ENCODE results near the gene ABCA13.

ABCA13 gene

DNA sequence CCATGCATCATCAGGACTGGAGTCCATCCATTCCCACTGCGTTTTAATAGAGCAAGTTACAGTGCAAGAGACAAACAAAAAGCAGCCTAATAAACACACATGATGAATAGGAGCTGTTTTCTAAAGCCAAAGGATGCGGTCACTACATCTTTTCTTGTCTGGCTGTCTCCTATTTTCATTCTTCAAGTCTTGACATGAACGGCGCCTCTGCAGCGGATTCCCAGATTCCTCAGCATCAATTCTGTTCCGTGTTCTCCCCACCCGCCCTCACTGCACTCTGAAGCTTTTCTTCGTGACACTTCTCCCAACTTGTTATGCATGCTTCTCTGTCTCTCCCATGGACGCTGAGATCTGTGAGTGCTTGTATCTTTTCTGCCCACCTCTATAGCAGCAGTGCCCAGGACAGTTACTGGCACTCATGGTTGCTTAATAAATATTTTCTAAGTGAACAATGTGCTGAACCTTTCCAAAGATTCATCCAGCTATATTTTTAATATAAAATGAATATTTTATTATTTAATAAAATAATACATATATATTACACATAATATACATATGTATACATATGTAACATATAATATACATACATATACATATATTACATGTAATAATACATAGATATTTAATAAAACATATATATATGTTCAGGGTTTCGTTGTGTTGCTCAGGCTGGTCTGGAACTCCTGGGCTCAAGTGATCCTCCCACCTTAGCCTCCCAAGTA is 242.9 kb downstream of the ABCA13 start:
- Histone ChIP-seq H3K4me3 (no peak overlapping the region), H3K9me3 (ENCODE audit: low read depth, low read length) (no peaks in the 10 kb centered on the region), H3K27ac (no peak overlapping the region), H3K36me3 (ENCODE audit: insufficient read depth, low read length) (no peaks in the 10 kb centered on the region), H3K9ac (ENCODE audit: insufficient read length) (no peak overlapping the region)
- DNase-seq (ENCODE audit: low read depth, low spot score) = no peak
- TF ChIP-seq POLR2AphosphoS5 (IDR thresholded peaks at IDR 0.05; ENCODE audit: borderline replicate concordance, low read depth, low read length) (no peak), FOXP2 (optimal IDR thresholded peaks at IDR 0.05; ENCODE audit: control extremely low read depth, extremely low read length, insufficient read depth) (no peak), EZH2 (IDR thresholded peaks at IDR 0.05) (no peak)

DNA sequence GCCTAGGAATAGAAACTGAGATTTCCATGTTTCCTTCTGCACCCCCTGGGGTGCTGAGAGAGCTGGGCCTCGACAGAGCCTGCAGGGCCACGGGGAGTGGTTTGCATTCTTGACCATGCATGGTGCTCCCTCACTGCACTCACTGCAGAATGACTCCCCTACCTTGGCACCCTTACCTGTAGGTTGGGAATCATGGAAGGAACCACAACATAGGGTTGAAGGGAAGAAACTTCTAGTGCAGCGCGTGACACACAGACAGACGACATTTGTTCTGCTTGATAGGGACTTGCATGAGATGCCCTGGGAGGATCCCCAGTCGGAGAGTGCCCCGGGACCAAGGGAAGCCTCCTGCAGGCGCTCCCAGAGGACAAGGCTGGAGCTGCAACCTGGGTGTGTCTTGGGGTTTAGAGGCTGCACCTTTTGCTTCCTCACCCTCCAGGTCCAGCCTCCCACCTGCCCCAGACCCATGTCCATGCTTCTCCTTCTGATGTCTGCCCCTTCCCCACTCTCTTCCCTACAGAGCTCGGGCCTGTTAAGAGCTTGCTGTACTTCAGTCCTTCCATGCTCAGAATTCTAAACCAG is 245.2 kb downstream of the ABCA13 start:
- no peak overlapping the region for H3K9ac ChIP-seq (ENCODE audit: insufficient read length)
- no peak overlapping the region for H3K4me3 ChIP-seq
- H3K27ac ChIP-seq = no peak overlapping the region
- DNase-seq (ENCODE audit: low read depth, low spot score) = no peak
- H3K36me3 ChIP-seq (ENCODE audit: insufficient read depth, low read length) = no peaks in the 10 kb centered on the region
- TF ChIP-seq POLR2AphosphoS5 (IDR thresholded peaks at IDR 0.05; ENCODE audit: borderline replicate concordance, low read depth, low read length) = no peak
- TF ChIP-seq FOXP2 (optimal IDR thresholded peaks at IDR 0.05; ENCODE audit: control extremely low read depth, extremely low read length, insufficient read depth) = no peak
- TF ChIP-seq EZH2 (IDR thresholded peaks at IDR 0.05) = no peak
- no peaks in the 10 kb centered on the region for H3K9me3 ChIP-seq (ENCODE audit: low read depth, low read length)

DNA sequence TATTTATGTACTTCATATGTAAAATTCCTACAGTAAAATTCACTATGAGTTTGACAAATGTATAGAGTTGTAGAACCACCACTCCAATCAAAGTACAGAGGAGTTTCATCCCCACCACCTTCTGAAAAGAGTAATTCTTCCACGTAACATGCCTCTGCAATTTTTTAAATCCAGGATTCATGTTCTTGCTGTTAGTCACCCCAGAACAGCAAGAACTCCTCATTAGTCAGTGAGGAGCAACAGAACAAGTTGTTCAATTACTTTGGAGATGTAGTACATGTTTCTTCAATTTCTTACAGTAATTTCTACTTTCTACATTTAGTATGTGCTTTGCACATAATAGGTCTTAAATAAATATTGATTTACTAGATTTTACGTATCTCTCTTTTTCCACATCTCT is 248.1 kb downstream of the ABCA13 start:
- H3K9ac ChIP-seq (ENCODE audit: insufficient read length) = no peak overlapping the region
- H3K27ac ChIP-seq = no peak overlapping the region
- no peak overlapping the region for H3K4me3 ChIP-seq
- DNase-seq (ENCODE audit: low read depth, low spot score) = no peak
- TF ChIP-seq POLR2AphosphoS5 (IDR thresholded peaks at IDR 0.05; ENCODE audit: borderline replicate concordance, low read depth, low read length) (no peak), EZH2 (IDR thresholded peaks at IDR 0.05) (no peak), FOXP2 (optimal IDR thresholded peaks at IDR 0.05; ENCODE audit: control extremely low read depth, extremely low read length, insufficient read depth) (no peak)
- H3K9me3 ChIP-seq (ENCODE audit: low read depth, low read length) = no peaks in the 10 kb centered on the region
- no peaks in the 10 kb centered on the region for H3K36me3 ChIP-seq (ENCODE audit: insufficient read depth, low read length)

DNA sequence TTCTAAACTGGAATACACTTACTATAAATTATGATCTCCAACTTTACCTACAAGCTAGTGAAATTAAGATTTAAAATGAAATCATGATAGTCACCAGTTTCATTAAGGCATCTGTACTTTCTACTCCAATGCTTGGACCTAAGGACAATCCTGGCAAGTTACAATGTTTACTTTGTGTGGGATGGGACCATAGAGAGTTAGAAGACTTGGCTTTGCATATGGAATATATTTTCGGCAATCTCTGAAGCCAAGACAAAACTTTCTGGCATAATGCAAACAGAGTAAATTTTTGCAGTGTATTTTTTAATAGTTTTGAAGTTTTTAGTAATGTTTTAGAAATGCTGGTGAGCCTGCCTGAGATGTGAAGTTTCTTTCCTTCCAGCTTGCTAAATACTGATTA is 248.9 kb downstream of the ABCA13 start:
- no peak for DNase-seq (ENCODE audit: low read depth, low spot score)
- Histone ChIP-seq H3K27ac (no peak overlapping the region), H3K9me3 (ENCODE audit: low read depth, low read length) (no peaks in the 10 kb centered on the region), H3K4me3 (no peak overlapping the region), H3K36me3 (ENCODE audit: insufficient read depth, low read length) (no peaks in the 10 kb centered on the region), H3K9ac (ENCODE audit: insufficient read length) (no peak overlapping the region)
- TF ChIP-seq POLR2AphosphoS5 (IDR thresholded peaks at IDR 0.05; ENCODE audit: borderline replicate concordance, low read depth, low read length) (no peak), FOXP2 (optimal IDR thresholded peaks at IDR 0.05; ENCODE audit: control extremely low read depth, extremely low read length, insufficient read depth) (no peak), EZH2 (IDR thresholded peaks at IDR 0.05) (no peak)

DNA sequence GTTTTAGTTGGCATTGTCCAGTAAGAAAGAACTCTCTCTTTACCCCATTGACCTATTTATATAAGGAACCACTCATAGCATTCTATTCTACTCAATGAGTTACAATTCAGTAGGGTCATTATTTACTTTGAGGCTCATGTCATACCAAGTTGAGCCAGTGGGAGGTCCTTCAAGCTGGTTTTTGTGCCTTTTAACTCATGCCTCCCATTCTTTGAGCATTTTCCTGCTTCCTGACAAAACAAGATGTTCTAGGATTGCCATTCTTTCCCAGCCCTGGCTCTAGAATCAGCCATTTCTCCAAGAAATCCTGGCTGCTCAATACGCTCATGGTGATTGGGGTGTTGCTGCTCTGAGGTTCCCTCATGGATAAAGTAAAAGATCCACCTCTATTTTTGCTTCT is 250.1 kb downstream of the ABCA13 start:
- H3K27ac ChIP-seq = no peak overlapping the region
- TF ChIP-seq FOXP2 (optimal IDR thresholded peaks at IDR 0.05; ENCODE audit: control extremely low read depth, extremely low read length, insufficient read depth) = no peak
- no peak for TF ChIP-seq POLR2AphosphoS5 (IDR thresholded peaks at IDR 0.05; ENCODE audit: borderline replicate concordance, low read depth, low read length)
- TF ChIP-seq EZH2 (IDR thresholded peaks at IDR 0.05) = no peak
- H3K9me3 ChIP-seq (ENCODE audit: low read depth, low read length) = no peaks in the 10 kb centered on the region
- no peaks in the 10 kb centered on the region for H3K36me3 ChIP-seq (ENCODE audit: insufficient read depth, low read length)
- H3K4me3 ChIP-seq = no peak overlapping the region
- no peak for DNase-seq (ENCODE audit: low read depth, low spot score)
- H3K9ac ChIP-seq (ENCODE audit: insufficient read length) = no peak overlapping the region

DNA sequence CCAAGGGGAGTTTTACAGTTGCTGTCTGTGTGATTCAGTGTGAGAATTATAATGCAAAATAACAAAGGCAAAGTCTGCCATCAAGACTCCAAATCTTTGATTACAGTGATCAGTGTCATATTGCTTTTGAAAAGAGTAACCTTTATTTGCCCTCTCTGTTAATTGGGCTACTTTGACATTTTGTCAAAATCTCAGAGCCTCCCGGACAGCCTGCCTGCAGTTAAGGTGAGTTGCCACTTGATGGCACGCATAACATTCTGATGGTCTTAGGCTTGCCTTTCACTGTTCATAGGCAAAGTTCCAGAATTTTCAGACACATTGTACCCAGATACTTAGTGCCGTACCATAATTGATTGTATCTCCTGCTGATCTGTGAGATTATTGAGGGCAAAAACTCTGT is 253.5 kb downstream of the ABCA13 start:
- no peak overlapping the region for H3K9ac ChIP-seq (ENCODE audit: insufficient read length)
- no peaks in the 10 kb centered on the region for H3K9me3 ChIP-seq (ENCODE audit: low read depth, low read length)
- H3K36me3 ChIP-seq (ENCODE audit: insufficient read depth, low read length) = no peaks in the 10 kb centered on the region
- no peak overlapping the region for H3K27ac ChIP-seq
- no peak overlapping the region for H3K4me3 ChIP-seq
- TF ChIP-seq POLR2AphosphoS5 (IDR thresholded peaks at IDR 0.05; ENCODE audit: borderline replicate concordance, low read depth, low read length) (no peak), EZH2 (IDR thresholded peaks at IDR 0.05) (no peak), FOXP2 (optimal IDR thresholded peaks at IDR 0.05; ENCODE audit: control extremely low read depth, extremely low read length, insufficient read depth) (no peak)
- DNase-seq (ENCODE audit: low read depth, low spot score) = no peak

DNA sequence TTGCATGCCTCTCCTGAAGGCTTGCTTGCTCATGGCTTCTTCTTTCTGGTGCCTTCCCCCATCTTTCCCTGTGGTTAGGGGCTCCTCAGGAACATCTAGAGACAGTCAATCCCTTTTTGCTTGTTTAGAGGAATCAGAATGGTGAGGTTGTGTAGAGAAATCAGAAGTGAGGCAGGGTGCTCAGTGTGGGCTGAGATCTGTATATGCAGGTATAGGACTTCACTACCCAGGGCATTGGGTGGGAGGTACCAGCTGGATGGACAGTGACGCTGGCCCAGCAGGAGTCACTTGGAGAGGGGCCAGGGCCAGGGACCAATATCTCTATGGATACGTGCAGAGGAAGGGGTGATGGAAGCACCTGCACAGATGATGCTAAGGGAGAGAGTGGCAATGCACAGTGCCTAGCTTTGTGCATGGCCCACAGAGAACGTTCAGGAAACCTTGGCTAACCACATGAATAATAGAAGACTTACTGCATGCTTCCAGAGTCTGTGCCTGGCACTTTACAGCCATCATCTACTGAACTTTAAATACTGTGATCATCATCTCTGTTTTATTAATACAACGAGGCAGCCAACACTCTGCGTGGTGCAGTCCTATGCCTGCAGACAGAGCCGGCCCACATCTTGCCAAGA is 255.2 kb downstream of the ABCA13 start:
- H3K4me3 ChIP-seq = no peak overlapping the region
- H3K9me3 ChIP-seq (ENCODE audit: low read depth, low read length) = no peaks in the 10 kb centered on the region
- TF ChIP-seq POLR2AphosphoS5 (IDR thresholded peaks at IDR 0.05; ENCODE audit: borderline replicate concordance, low read depth, low read length) (no peak), FOXP2 (optimal IDR thresholded peaks at IDR 0.05; ENCODE audit: control extremely low read depth, extremely low read length, insufficient read depth) (no peak), EZH2 (IDR thresholded peaks at IDR 0.05) (no peak)
- no peak overlapping the region for H3K9ac ChIP-seq (ENCODE audit: insufficient read length)
- H3K27ac ChIP-seq = no peak overlapping the region
- no peaks in the 10 kb centered on the region for H3K36me3 ChIP-seq (ENCODE audit: insufficient read depth, low read length)
- DNase-seq (ENCODE audit: low read depth, low spot score) = no peak

DNA sequence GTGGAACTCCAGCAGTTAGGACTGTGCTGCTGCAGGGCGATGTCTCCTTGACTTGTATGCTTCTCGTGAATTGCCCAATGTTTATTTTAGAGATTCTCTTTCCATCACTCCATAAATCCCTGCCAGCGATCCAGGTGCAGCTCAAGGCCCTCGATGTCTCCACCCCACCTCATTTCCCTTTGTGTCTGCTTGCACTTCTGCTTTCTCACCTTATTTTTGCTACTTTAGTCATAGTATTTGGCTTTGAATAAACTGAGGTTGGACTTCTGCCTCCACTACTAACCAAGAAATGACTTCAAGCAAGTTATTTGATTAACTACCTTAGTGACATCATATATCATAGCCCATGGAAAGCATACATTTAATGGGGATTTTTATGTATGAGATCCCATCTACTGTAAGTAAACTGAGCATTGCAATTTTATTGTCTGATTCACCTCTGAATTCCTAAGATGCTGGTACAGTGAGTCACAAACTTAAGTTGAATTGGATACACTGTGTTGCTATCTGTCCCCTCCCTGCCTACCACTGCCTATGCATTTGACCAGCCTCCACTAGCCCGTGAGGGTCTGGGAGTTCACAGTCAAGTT is 255.8 kb downstream of the ABCA13 start:
- no peak for DNase-seq (ENCODE audit: low read depth, low spot score)
- no peak for TF ChIP-seq FOXP2 (optimal IDR thresholded peaks at IDR 0.05; ENCODE audit: control extremely low read depth, extremely low read length, insufficient read depth)
- TF ChIP-seq EZH2 (IDR thresholded peaks at IDR 0.05) = no peak
- no peak for TF ChIP-seq POLR2AphosphoS5 (IDR thresholded peaks at IDR 0.05; ENCODE audit: borderline replicate concordance, low read depth, low read length)

More for the DNA sequence above, 255.8 kb downstream of the ABCA13 start:
- no peaks in the 10 kb centered on the region for H3K36me3 ChIP-seq (ENCODE audit: insufficient read depth, low read length)
- no peak overlapping the region for H3K4me3 ChIP-seq
- no peak overlapping the region for H3K9ac ChIP-seq (ENCODE audit: insufficient read length)
- H3K9me3 ChIP-seq (ENCODE audit: low read depth, low read length) = no peaks in the 10 kb centered on the region
- H3K27ac ChIP-seq = no peak overlapping the region
